ENCODE data around the gene ATG101.

Gene ATG101

DNA sequence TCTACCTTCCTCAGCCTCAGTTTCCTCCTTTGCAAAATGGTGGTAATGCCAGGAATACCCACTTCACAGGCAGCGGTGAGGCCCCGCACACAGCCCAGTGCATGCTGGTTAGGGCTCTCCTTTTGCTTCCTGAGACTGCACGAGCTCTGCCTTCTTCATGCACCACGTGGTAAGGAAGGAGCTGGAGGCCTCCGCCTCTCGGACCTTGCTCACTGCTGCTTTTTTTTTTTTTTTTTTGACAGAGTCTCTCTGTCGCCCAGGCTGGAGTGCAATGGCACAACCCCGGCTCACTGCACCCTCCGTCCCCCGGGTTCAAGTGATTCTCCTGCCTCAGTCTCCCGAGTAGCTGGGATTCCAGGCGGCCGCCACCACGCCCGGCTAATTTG, 44.9 kb upstream of the ATG101 start:
- Mint-ChIP-seq H3K9me3 (peaks cover 3% of the 10 kb centered on the region), H3K27me3 (ENCODE audit: low read depth) (peaks cover 25% of the 10 kb centered on the region), H3K4me1 (peaks cover 36% of the 10 kb centered on the region), H3K36me3 (ENCODE audit: low read depth) (no peaks in the 10 kb centered on the region), H3K27ac (peak overlapping the region in 1 of 3 experiments; percentile 49), H3K4me3 (peak overlapping the region; percentile 72 to 83 (median 75))
- TF ChIP-seq, protein P1, sequence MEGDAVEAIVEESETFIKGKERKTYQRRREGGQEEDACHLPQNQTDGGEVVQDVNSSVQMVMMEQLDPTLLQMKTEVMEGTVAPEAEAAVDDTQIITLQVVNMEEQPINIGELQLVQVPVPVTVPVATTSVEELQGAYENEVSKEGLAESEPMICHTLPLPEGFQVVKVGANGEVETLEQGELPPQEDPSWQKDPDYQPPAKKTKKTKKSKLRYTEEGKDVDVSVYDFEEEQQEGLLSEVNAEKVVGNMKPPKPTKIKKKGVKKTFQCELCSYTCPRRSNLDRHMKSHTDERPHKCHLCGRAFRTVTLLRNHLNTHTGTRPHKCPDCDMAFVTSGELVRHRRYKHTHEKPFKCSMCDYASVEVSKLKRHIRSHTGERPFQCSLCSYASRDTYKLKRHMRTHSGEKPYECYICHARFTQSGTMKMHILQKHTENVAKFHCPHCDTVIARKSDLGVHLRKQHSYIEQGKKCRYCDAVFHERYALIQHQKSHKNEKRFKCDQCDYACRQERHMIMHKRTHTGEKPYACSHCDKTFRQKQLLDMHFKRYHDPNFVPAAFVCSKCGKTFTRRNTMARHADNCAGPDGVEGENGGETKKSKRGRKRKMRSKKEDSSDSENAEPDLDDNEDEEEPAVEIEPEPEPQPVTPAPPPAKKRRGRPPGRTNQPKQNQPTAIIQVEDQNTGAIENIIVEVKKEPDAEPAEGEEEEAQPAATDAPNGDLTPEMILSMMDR (IDR thresholded peaks at IDR 0.05; ENCODE audit: unreplicated experiment in 3 of 3), result no peak

DNA sequence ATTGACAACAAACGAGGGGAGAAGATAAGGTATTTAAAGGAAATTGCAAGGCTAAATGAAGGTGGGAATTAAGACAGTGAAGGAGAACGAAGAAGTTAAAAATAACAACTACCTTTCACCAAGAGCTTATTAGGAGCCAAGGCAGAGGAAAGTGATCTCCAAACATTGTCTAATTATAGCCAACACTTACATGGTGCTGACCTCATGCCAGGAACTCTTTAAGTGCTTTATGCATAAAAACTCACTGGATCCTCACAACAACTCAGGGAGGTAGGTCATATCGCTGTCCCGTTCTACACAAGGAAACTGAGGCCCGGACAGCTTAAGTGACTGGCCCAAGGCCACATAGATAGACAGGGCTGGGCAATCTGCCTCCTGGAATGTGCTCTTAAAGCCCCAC, 43.5 kb upstream of the ATG101 start:
- Mint-ChIP-seq H3K4me3 (no peak overlapping the region), H3K36me3 (ENCODE audit: low read depth) (no peaks in the 10 kb centered on the region), H3K27me3 (ENCODE audit: low read depth) (peaks cover 25% of the 10 kb centered on the region), H3K27ac (peak overlapping the region in 1 of 3 experiments; percentile 82), H3K9me3 (peaks cover 3% of the 10 kb centered on the region), H3K4me1 (peaks cover 28% of the 10 kb centered on the region)
- TF ChIP-seq, protein P1 (IDR thresholded peaks at IDR 0.05; ENCODE audit: unreplicated experiment in 3 of 3), result no peak

DNA sequence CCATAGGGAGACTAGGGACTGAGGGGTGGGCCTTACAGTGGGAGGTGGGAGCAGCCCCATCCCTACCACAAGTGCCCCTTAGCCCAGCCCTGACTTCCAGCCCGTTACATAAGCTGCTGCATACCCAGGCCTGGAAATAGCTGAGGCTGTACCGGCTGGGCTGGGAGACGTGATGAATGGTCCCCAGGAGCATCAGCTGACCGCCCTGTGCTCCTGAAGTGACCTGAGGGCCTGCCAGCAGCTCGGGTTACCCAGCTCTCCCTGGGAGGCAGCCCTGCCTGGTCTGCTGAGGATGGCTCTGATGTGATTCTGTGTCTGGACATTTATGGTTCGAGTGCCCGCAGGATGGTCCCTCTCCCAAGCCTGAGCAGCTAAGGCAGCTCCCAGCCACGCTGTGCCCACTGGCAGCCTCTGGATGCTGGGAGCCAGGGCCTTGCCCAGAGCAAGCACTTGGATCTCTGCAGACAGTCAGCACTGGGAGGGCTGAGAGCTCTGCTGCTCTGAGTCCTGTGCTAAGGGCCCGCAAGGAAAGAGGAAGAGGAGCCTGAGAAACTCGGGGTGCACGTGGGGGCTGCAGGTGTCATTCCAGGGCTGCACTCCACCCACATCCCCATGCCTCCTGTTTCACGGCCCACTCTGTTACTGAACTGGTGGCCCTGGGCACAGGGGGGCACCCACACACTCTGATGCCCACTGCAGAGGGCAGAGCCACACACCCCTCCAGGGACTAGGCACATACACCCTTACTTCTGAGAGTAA, 42.5 kb upstream of the ATG101 start:
- Mint-ChIP-seq H3K27ac (no peak overlapping the region), H3K4me1 (peaks cover 34% of the 10 kb centered on the region), H3K4me3 (no peak overlapping the region), H3K9me3 (peaks cover 3% of the 10 kb centered on the region), H3K27me3 (ENCODE audit: low read depth) (peaks cover 25% of the 10 kb centered on the region), H3K36me3 (ENCODE audit: low read depth) (no peaks in the 10 kb centered on the region)
- TF ChIP-seq, protein P1 (IDR thresholded peaks at IDR 0.05; ENCODE audit: unreplicated experiment in 3 of 3), result no peak

DNA sequence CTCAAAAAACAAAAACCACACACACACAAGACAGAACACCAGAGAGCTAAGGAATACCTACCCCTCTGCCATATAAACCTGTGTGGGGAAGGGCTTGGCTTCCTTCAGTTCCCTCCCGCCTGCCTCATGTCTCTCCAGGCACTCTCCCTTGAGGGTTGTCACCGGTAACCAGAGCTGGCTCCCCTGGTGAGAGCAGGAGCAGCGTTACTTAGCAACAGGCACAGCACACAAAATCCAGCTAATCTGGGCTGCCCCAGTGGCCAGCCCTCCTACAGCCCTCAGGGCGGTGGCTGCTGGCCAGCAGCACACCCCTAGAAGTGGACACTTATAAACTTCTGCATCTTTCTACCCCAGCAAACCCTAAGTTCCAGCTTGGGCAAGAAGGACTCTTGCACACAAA, 40.1 kb upstream of the ATG101 start:
- Mint-ChIP-seq H3K4me1 (peaks cover 47% of the 10 kb centered on the region), H3K27me3 (ENCODE audit: low read depth) (peaks cover 23% of the 10 kb centered on the region), H3K27ac (peak overlapping the region in 2 of 3 experiments; percentile 62 to 63), H3K36me3 (ENCODE audit: low read depth) (no peaks in the 10 kb centered on the region), H3K4me3 (peak overlapping the region; percentile 4 to 25 (median 16)), H3K9me3 (peaks cover 3% of the 10 kb centered on the region)
- TF ChIP-seq, protein P1 (IDR thresholded peaks at IDR 0.05; ENCODE audit: unreplicated experiment in 3 of 3), result no peak

DNA sequence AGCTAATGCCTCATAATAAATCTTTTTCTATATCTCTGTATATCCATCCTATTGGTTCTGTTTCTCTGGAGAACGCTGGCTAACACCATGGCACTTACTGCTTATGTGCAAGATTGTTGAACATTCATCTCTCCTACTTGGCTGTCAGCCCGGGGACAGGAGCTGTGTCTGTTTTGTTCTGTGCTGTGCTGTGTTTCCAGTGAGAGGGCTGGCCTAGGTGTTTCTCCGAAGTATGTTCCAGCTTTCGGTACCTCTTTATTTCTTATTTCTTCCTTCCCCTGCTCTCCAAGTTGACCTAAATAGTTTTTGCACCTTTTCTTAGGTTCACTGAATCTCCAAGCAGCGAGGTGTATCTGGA, 37.4 kb upstream of the ATG101 start:
- Mint-ChIP-seq H3K4me1 (peaks cover 50% of the 10 kb centered on the region), H3K27me3 (ENCODE audit: low read depth) (peaks cover 29% of the 10 kb centered on the region), H3K4me3 (peak overlapping the region; percentile 75 to 86 (median 77)), H3K9me3 (no peaks in the 10 kb centered on the region), H3K36me3 (ENCODE audit: low read depth) (no peaks in the 10 kb centered on the region), H3K27ac (peak overlapping the region; percentile 80 to 91 (median 83))
- TF ChIP-seq, protein P1 (IDR thresholded peaks at IDR 0.05; ENCODE audit: unreplicated experiment in 3 of 3), result no peak
